CD14-positive monocyte (primary cell): Measurements from ENCODE around the gene ATXN3L. TPM values are rescaled to one million over a fixed set of nuclear protein-coding genes. Genes with fewer than 3 reads are reported as not detected.

Experiments used
- DNase-seq, 3 donors: peaks; one replicate each; pipeline ENCODE4 v3.0.0-alpha.2; 2011 to 2022
- H2AFZ ChIP-seq: 2 replicates; pipeline ENCODE4 v1.6.0; 2012; ENCODE audit warnings: mild to moderate bottlenecking, low read depth, low read length, inconsistent platforms; ENCODE audit not compliant: insufficient read depth, poor library complexity, severe bottlenecking
- H3K27ac ChIP-seq, 2 donors: 1 replicate in 1 of 2; 2 replicates in 1 of 2; pipeline ENCODE4 v1.5.1; 2012 to 2013; ENCODE audit warnings: low read length in 2 of 2, control low read depth in 1 of 2, inconsistent platforms in 1 of 2, low read depth in 1 of 2, mild to moderate bottlenecking in 1 of 2
- H3K27me3 ChIP-seq, 2 donors: one replicate each; pipeline versions ENCODE4 v1.6.0 to v1.6.1; 2011 to 2013; ENCODE audit warnings: low read length in 2 of 2; ENCODE audit not compliant: control insufficient read depth in 2 of 2, insufficient read depth in 2 of 2
- H3K36me3 ChIP-seq, 2 donors: replicated peaks in 1 of 2; 1 replicate in 1 of 2; 2 replicates in 1 of 2; pipeline versions ENCODE4 v1.5.1 to v1.6.1; 2012 to 2013; ENCODE audit warnings: low read length in 2 of 2, control low read depth in 1 of 2, inconsistent platforms in 1 of 2, mild to moderate bottlenecking in 1 of 2; ENCODE audit not compliant: insufficient read depth in 2 of 2, control insufficient read depth in 1 of 2
- H3K4me1 ChIP-seq, 2 donors: 1 replicate in 1 of 2; 2 replicates in 1 of 2; pipeline versions ENCODE4 v1.5.1 to v1.6.1; 2012 to 2013; ENCODE audit warnings: low read length in 2 of 2, control low read depth in 1 of 2, inconsistent platforms in 1 of 2, mild to moderate bottlenecking in 1 of 2, moderate library complexity in 1 of 2; ENCODE audit not compliant: insufficient read depth in 2 of 2, control insufficient read depth in 1 of 2
- H3K4me2 ChIP-seq: replicated peaks from 2 replicates; pipeline ENCODE3; 2012; ENCODE audit warnings: low read length, moderate library complexity, mild to moderate bottlenecking; ENCODE audit not compliant: poor library complexity, severe bottlenecking; ENCODE audit errors: extremely low read depth
- H3K4me3 ChIP-seq, 3 experiments: fragments of 200-600 bp in 1 of 3; sonication (generic) in 1 of 3; replicated peaks in 1 of 3; 1 replicate in 2 of 3; 2 replicates in 1 of 3; pipeline ENCODE4 v1.5.1; 2011 to 2013; ENCODE audit warnings: low read length in 3 of 3, mild to moderate bottlenecking in 3 of 3, control low read depth in 2 of 3, low read depth in 2 of 3, inconsistent platforms in 1 of 3, moderate library complexity in 1 of 3
- H3K79me2 ChIP-seq: 2 replicates; pipeline ENCODE4 v1.6.0; 2012; ENCODE audit warnings: mild to moderate bottlenecking, control low read depth, inconsistent platforms, low read length, moderate library complexity; ENCODE audit not compliant: insufficient read depth
- H3K9ac ChIP-seq: 2 replicates; pipeline ENCODE4 v1.6.0; 2017; ENCODE audit warnings: low read length, mild to moderate bottlenecking; ENCODE audit not compliant: insufficient read depth, poor library complexity, severe bottlenecking
- H3K9me3 ChIP-seq, 2 donors: replicated peaks in 1 of 2; 1 replicate in 1 of 2; 2 replicates in 1 of 2; pipeline versions ENCODE4 v1.5.1 to v1.6.1; 2012 to 2013; ENCODE audit warnings: low read length in 2 of 2, control low read depth in 1 of 2; ENCODE audit not compliant: control insufficient read depth in 1 of 2, insufficient read depth in 1 of 2
- H4K20me1 ChIP-seq: 2 replicates; pipeline ENCODE4 v1.6.0; 2012; ENCODE audit warnings: mild to moderate bottlenecking, low read length, control low read depth, moderate library complexity; ENCODE audit not compliant: insufficient read depth
- H3K27ac Mint-ChIP-seq, 7 donors: one replicate each; pipeline ENCODE4 v1.8.0; 2020; ENCODE audit warnings: mild to moderate bottlenecking in 7 of 7, mixed read lengths in 7 of 7, moderate library complexity in 6 of 7, inconsistent platforms in 2 of 7
- H3K27me3 Mint-ChIP-seq, 3 donors: one replicate each; pipeline ENCODE4 v1.8.0; 2021 to 2022; ENCODE audit warnings: low read depth in 3 of 3, mild to moderate bottlenecking in 3 of 3, mixed read lengths in 3 of 3, moderate library complexity in 3 of 3, inconsistent platforms in 1 of 3
- H3K36me3 Mint-ChIP-seq, 2 donors: one replicate each; pipeline ENCODE4 v1.8.0; 2020; ENCODE audit warnings: mixed read lengths in 2 of 2, inconsistent platforms in 1 of 2, mild to moderate bottlenecking in 1 of 2
- H3K4me1 Mint-ChIP-seq: one replicate; pipeline ENCODE4 v1.8.0; 2020; ENCODE audit warnings: mild to moderate bottlenecking, mixed read lengths
- H3K4me3 Mint-ChIP-seq, 2 donors: one replicate each; pipeline ENCODE4 v1.8.0; 2020; ENCODE audit warnings: mild to moderate bottlenecking in 2 of 2, mixed read lengths in 2 of 2, moderate library complexity in 1 of 2
- H3K9me3 Mint-ChIP-seq, 7 donors: one replicate each; pipeline ENCODE4 v1.8.0; 2020 to 2022; ENCODE audit warnings: mixed read lengths in 7 of 7, mild to moderate bottlenecking in 6 of 7, moderate library complexity in 6 of 7, inconsistent platforms in 2 of 7
- WGBS: methylation state at CpG from one replicate; pipeline ENCODE4 v1.1.5; 2013; ENCODE audit warnings: missing lambda C conversion rate; ENCODE audit not compliant: insufficient coverage; 5-methylcytosine and 5-hydroxymethylcytosine counted together
- intact Hi-C, 2 donors: fragments of 100-400 bp; cut with micrococcal nuclease; formaldehyde crosslinking; loops; one replicate each; pipeline versions ENCODE4 v1.15.0 to v1.15.1; 2023
- polyA plus RNA-seq, 3 donors: library from polyadenylated mRNA; depleted of rRNA in 1 of 3; unstranded in 2 of 3; stranded (reverse) in 1 of 3; fragments of 300-500 nt in 2 of 3; fragments of >200 nt in 1 of 3; fragmentation: Illumina TruSeq in 2 of 3; gene quantifications; 1 replicate in 2 of 3; 2 replicates in 1 of 3; pipeline ENCODE4 v1.2.3, GENCODE V29; 2012 to 2021
- TF ChIP-seq, protein P1 (sequence below): fragments of 200-600 bp; IDR thresholded peaks from one replicate; pipeline ENCODE4 v1.8.0; 2022; ENCODE audit warnings: antibody characterized with exemption, mild to moderate bottlenecking

The ATXN3L gene
- polyA plus RNA-seq, 3 donors: not detected

DNA sequence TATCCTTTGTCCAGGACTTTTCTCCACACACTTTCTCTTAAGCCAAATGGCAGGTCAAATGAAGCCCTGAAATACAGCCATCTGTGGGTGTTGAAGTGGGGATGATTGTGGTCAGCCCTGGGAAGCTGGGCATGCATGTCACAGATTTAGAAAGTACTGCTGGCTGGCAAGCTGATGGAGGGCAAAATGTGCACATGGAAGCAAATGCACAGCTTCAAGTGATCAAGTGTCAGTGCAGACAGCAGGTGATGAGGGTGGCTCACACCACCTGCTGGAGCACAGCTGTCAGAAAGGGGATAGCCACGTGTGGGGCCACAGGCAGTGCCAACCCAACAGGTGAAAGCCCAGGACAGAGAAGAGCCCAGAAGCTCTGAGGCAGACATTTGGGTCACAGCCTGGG lies 40.3 kb upstream of the ATXN3L start:
- Histone ChIP-seq H3K27ac (no peak overlapping the region), H3K79me2 (no peaks in the 10 kb centered on the region), H2AFZ (no peak overlapping the region), H3K36me3 (no peaks in the 10 kb centered on the region), H3K9me3 (no peaks in the 10 kb centered on the region), H3K27me3 (peaks cover 0 to 13% of the 10 kb centered on the region in 2 donors), H3K4me3 (no peak overlapping the region), H3K4me1 (no peaks in the 10 kb centered on the region), H3K4me2 (no peak overlapping the region), H4K20me1 (no peaks in the 10 kb centered on the region), H3K9ac (no peak overlapping the region)
- Mint-ChIP-seq H3K27ac (no peak overlapping the region), H3K27me3 (peaks cover 0 to 19% (median 0%) of the 10 kb centered on the region in 3 donors), H3K4me1 (no peaks in the 10 kb centered on the region), H3K4me3 (no peak overlapping the region), H3K9me3 (peaks cover 0 to 3% (median 0%) of the 10 kb centered on the region in 7 donors), H3K36me3 (no peaks in the 10 kb centered on the region)
- TF ChIP-seq, protein P1, sequence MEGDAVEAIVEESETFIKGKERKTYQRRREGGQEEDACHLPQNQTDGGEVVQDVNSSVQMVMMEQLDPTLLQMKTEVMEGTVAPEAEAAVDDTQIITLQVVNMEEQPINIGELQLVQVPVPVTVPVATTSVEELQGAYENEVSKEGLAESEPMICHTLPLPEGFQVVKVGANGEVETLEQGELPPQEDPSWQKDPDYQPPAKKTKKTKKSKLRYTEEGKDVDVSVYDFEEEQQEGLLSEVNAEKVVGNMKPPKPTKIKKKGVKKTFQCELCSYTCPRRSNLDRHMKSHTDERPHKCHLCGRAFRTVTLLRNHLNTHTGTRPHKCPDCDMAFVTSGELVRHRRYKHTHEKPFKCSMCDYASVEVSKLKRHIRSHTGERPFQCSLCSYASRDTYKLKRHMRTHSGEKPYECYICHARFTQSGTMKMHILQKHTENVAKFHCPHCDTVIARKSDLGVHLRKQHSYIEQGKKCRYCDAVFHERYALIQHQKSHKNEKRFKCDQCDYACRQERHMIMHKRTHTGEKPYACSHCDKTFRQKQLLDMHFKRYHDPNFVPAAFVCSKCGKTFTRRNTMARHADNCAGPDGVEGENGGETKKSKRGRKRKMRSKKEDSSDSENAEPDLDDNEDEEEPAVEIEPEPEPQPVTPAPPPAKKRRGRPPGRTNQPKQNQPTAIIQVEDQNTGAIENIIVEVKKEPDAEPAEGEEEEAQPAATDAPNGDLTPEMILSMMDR: no peak
- 60% methylated on average over 1 of the region's 1 CpG for WGBS
- intact Hi-C loops: no loop called here
- DNase-seq: no peak

DNA sequence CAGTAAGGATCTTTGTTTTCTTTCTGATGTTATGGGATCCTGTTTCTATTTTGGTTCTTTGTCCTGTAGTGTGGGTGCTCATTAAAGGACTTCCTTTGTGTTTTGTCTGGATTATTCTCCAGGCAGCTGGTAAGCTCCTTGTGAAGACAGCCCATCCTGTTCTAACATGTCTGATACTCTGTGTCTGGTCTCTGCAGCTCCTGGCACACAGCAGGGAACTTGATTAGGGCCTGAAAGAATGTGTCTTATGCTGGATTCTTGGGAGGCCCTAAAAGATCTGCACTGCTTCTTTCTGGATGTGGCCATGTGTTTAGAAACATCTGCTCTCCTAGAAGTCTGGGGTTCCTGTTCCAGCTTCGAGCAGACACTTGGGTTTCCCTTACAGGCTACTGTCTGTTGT lies 38.1 kb upstream of the ATXN3L start:
- H3K4me1 Mint-ChIP-seq: no peaks in the 10 kb centered on the region
- Histone ChIP-seq H3K79me2 (no peaks in the 10 kb centered on the region), H3K9me3 (no peaks in the 10 kb centered on the region), H3K4me3 (no peak overlapping the region), H3K4me1 (no peaks in the 10 kb centered on the region), H3K9ac (no peak overlapping the region), H3K36me3 (no peaks in the 10 kb centered on the region), H3K27me3 (peaks cover 0 to 14% of the 10 kb centered on the region in 2 donors), H3K27ac (no peak overlapping the region), H2AFZ (no peak overlapping the region), H4K20me1 (no peaks in the 10 kb centered on the region), H3K4me2 (no peak overlapping the region)
- H3K27ac Mint-ChIP-seq: no peak overlapping the region
- peaks cover 0 to 3% (median 0%) of the 10 kb centered on the region in 7 donors for H3K9me3 Mint-ChIP-seq
- no peak for DNase-seq
- intact Hi-C loops: no loop called here
- H3K4me3 Mint-ChIP-seq: no peak overlapping the region
- peaks cover 0 to 17% (median 0%) of the 10 kb centered on the region in 3 donors for H3K27me3 Mint-ChIP-seq
- WGBS: no CpG with 5 or more reads among the region's 1 CpG
- H3K36me3 Mint-ChIP-seq: no peaks in the 10 kb centered on the region
- TF ChIP-seq, protein P1: no peak
